ENCODE data around the gene LDLRAD4. TPM values are rescaled to one million over a fixed set of nuclear protein-coding genes. Genes with fewer than 3 reads are reported as not detected.

The LDLRAD4 gene
- polyA plus RNA-seq, 1 experiment = not detected

DNA sequence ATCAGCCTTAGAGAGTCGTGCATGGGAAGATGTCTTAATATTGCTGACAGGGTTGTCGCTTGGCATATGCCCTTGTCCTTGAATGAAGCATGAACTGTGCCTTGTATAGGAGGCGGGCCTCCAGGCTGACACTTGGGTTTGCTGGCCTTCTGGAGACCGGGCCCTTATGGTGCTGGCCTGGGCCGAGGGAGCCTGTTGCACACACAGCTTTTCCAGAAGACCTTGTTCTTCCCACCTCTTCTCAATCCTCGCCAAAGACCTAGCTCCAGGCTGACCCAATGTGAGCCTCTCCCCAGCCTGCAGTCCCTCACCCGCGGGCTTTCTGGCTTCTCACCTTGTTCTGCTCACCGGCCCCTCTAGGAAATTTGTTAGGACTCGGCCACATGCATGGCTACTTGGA lies 308.7 kb downstream of the LDLRAD4 start:
- CTCF ChIA-PET = no interaction called here
- no peak for DNase-seq (ENCODE audit: low read depth, low spot score)
- H3K27me3 ChIP-seq (ENCODE audit: control insufficient read depth, insufficient read depth, low read length) = peaks cover 5% of the 10 kb centered on the region
- TF ChIP-seq, protein P1, sequence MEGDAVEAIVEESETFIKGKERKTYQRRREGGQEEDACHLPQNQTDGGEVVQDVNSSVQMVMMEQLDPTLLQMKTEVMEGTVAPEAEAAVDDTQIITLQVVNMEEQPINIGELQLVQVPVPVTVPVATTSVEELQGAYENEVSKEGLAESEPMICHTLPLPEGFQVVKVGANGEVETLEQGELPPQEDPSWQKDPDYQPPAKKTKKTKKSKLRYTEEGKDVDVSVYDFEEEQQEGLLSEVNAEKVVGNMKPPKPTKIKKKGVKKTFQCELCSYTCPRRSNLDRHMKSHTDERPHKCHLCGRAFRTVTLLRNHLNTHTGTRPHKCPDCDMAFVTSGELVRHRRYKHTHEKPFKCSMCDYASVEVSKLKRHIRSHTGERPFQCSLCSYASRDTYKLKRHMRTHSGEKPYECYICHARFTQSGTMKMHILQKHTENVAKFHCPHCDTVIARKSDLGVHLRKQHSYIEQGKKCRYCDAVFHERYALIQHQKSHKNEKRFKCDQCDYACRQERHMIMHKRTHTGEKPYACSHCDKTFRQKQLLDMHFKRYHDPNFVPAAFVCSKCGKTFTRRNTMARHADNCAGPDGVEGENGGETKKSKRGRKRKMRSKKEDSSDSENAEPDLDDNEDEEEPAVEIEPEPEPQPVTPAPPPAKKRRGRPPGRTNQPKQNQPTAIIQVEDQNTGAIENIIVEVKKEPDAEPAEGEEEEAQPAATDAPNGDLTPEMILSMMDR (IDR thresholded peaks at IDR 0.05; ENCODE audit: low read depth, low read length) = no peak
- no peak overlapping the region for H3K27ac ChIP-seq (ENCODE audit: low read depth, low read length)
- H3K4me3 ChIP-seq (ENCODE audit: low read depth, low read length) = no peak overlapping the region
- POLR2A ChIA-PET = no interaction called here
- no peaks in the 10 kb centered on the region; the same call in 1 of the 2 replicates for H3K9me3 ChIP-seq (ENCODE audit: control insufficient read depth, insufficient read depth, low read length)

DNA sequence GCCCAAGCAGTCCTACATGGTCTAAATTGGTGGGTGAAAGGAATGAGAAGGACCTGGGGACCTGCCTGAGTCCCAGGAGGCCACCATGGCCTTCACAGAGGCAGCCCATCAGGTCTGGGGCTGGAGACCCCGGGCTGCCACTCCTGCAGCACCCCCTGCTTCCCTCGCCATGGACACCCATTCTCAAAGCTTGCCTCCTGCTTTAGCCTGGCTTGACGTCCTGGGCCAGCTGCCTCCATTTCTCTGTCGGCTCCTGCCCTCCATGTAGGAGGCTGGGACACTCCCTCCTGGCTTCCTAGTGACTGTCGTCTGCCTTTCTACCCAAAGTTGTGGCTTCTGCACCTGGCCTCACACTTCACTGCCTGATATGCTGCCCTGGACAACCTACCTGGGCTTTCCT lies 309.2 kb downstream of the LDLRAD4 start:
- H3K9me3 ChIP-seq (ENCODE audit: control insufficient read depth, insufficient read depth, low read length) = no peaks in the 10 kb centered on the region; the same call in 1 of the 2 replicates
- CTCF ChIA-PET = no interaction called here
- DNase-seq (ENCODE audit: low read depth, low spot score) = no peak
- TF ChIP-seq, protein P1 (IDR thresholded peaks at IDR 0.05; ENCODE audit: low read depth, low read length) = no peak
- POLR2A ChIA-PET = no interaction called here
- H3K4me3 ChIP-seq (ENCODE audit: low read depth, low read length) = no peak overlapping the region
- H3K27ac ChIP-seq (ENCODE audit: low read depth, low read length) = no peak overlapping the region
- peaks cover 5% of the 10 kb centered on the region for H3K27me3 ChIP-seq (ENCODE audit: control insufficient read depth, insufficient read depth, low read length)

DNA sequence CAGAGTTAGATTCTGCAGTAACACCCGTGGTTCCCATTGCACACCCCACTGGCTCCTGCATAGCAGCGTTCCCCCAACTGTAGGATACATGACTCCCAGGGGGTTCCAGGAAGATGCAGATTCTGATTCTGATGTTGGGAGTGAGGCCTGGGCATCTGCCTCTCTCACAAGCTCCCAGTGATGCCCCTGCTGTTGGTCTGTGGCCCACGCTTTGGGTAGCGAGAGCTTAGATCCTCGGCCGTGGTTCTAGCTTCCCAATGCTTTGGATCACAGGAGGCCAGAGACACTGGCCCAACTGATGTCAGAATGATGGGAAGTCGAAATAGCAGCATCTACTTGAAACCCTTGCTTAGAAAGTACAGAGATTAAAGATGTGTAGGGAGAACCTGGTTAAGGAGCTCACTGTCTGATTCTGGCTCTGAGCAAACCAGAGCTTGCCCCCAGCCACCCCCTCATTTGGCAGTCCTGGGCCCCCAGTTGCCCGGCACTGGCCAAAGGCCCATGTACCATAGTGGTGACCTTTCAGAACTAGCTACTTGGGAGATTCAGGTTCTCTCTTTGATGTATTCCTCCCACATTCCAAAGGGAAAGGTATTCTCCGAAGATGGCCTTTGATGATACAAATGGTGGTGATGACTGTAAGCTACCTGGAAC lies 310.3 kb downstream of the LDLRAD4 start:
- DNase-seq (ENCODE audit: low read depth, low spot score) = no peak
- ChIA-PET CTCF (no interaction called here), POLR2A (interaction anchor here (0.5 kb wide), 1 partner anchor 538 kb away, joined by 8 read pairs; no protein-coding TSS in a partner anchor)
- TF ChIP-seq, protein P1 (IDR thresholded peaks at IDR 0.05; ENCODE audit: low read depth, low read length) = no peak
- peaks cover 5% of the 10 kb centered on the region for H3K27me3 ChIP-seq (ENCODE audit: control insufficient read depth, insufficient read depth, low read length)
- H3K9me3 ChIP-seq (ENCODE audit: control insufficient read depth, insufficient read depth, low read length) = no peaks in the 10 kb centered on the region; the same call in 1 of the 2 replicates
- no peak overlapping the region for H3K27ac ChIP-seq (ENCODE audit: low read depth, low read length)
- H3K4me3 ChIP-seq (ENCODE audit: low read depth, low read length) = no peak overlapping the region

DNA sequence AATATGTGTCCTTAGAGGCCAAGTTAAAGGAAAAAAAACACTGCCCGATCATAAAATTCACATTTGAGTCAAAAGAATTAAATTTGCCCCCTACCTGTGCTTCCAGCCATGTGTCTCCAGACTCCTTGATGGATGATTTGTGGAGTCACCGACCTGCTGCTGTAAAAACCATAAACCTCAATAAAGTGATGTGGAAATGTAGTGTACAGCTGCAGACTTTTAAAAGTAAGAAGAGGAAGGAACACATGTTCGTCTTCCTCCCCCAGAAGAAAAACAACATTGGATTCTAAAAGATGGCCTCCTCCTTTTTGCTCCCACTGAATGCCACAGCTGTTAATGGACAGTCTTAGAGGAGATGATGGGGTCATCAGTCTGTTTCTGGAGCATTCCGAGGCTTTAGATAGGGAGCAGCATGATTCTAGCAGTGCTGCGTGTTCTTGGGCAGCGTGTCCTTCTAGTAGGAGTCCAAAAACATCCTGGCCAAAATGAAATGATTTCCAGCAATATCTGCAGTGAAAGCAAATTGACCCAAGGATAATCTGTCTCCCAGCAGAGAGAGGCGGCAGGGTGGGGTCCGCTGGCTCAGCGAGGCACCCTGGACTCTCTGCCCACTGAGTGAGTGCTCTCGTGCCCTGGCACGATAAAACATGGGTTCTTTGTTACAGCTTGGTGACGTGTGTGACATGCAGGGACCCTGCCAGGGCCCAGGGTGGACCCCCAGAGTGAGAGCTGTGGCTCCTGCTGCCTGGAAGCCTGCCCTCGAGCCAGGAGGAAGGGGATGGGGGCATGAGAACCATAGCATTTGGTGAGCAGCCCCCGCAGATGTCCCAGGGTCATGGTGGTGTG lies 311.7 kb downstream of the LDLRAD4 start:
- TF ChIP-seq, protein P1 (IDR thresholded peaks at IDR 0.05; ENCODE audit: low read depth, low read length) = no peak
- CTCF ChIA-PET = interaction anchor here (1.2 kb wide), 1 partner anchor 314 kb away, joined by 4 read pairs; no protein-coding TSS in a partner anchor
- POLR2A ChIA-PET = no interaction called here
- H3K27ac ChIP-seq (ENCODE audit: low read depth, low read length) = no peak overlapping the region
- no peaks in the 10 kb centered on the region; the same call in 1 of the 2 replicates for H3K9me3 ChIP-seq (ENCODE audit: control insufficient read depth, insufficient read depth, low read length)
- no peak for DNase-seq (ENCODE audit: low read depth, low spot score)
- H3K27me3 ChIP-seq (ENCODE audit: control insufficient read depth, insufficient read depth, low read length) = peaks cover 5% of the 10 kb centered on the region
- no peak overlapping the region for H3K4me3 ChIP-seq (ENCODE audit: low read depth, low read length)
